AG04449 (cell line): ENCODE results near the gene SMIM22.

Experiments used
- CTCF ChIA-PET: fragments of 350-600 bp; formaldehyde crosslinking; extraction: SDS; loops from one replicate; lab custom pipeline; 2021; ENCODE audit warnings: antibody characterized with exemption; lab: Yijun Ruan, JAX
- POLR2A ChIA-PET: fragments of 400-600, 350-600 bp; formaldehyde crosslinking; extraction: SDS; loops from one replicate; lab custom pipeline; 2020; ENCODE audit warnings: antibody characterized with exemption, inconsistent platforms; lab: Yijun Ruan, JAX
- DNase-seq: peaks from one replicate; pipeline ENCODE4 v3.0.0-alpha.2; 2010; ENCODE audit warnings: low read depth, low spot score
- H3K4me3 ChIP-seq: 2 replicates; pipeline ENCODE4 v1.5.1; 2011; ENCODE audit warnings: low read depth, mild to moderate bottlenecking, control low read depth, low read length
- CTCF ChIP-seq: IDR thresholded peaks from one replicate; pipeline ENCODE4 v1.5.1; 2011; ENCODE audit warnings: mild to moderate bottlenecking, moderate library complexity, low read length, control low read depth, inconsistent platforms; ENCODE audit not compliant: insufficient read depth; ENCODE audit errors: missing control alignments

SMIM22 gene

GRCh38 chr16:4785758-4786433, 9.3 kb upstream of the SMIM22 start:
- ChIA-PET POLR2A (interaction anchor here (1.0 kb wide), 1 partner anchor 17 kb away, joined by 3 read pairs; the partner anchor contains the start of gene ROGDI), CTCF (no interaction called here)
- H3K4me3 ChIP-seq = no peak overlapping the region
- DNase-seq = no peak
- no peak for TF ChIP-seq CTCF

- ChIA-PET POLR2A (no interaction called here), CTCF (no interaction called here)
- H3K4me3 ChIP-seq = no peak overlapping the region
- TF ChIP-seq CTCF = no peak
- no peak for DNase-seq
These were observed 8.1 kb upstream of the SMIM22 start for GRCh38 chr16:4787068-4787467.

GRCh38 chr16:4787627-4788482, 7.3 kb upstream of the SMIM22 start, which contains the start of gene SEPTIN12:
TSS of gene SEPTIN12 (minus strand) at chr16:4788345. CDS start at chr16:4787645, 700 bp downstream.
- H3K4me3 ChIP-seq = no peak within 1 kb of the TSS
- CTCF ChIA-PET = no interaction called here
- no peak for DNase-seq
- no peak for TF ChIP-seq CTCF
- POLR2A ChIA-PET = no interaction called here

- no peak for TF ChIP-seq CTCF
- ChIA-PET POLR2A (no interaction called here), CTCF (no interaction called here)
- H3K4me3 ChIP-seq = no peak overlapping the region
- no peak for DNase-seq
These were observed 6.7 kb upstream of the SMIM22 start for GRCh38 chr16:4788489-4788889.

- TF ChIP-seq CTCF = no peak
- H3K4me3 ChIP-seq = no peak overlapping the region
- no peak for DNase-seq
- ChIA-PET POLR2A (no interaction called here), CTCF (no interaction called here)
These were observed 6.3 kb upstream of the SMIM22 start for GRCh38 chr16:4788910-4789309.

GRCh38 chr16:4790261-4790660, 4.9 kb upstream of the SMIM22 start:
- no peak for TF ChIP-seq CTCF
- ChIA-PET POLR2A (no interaction called here), CTCF (no interaction called here)
- H3K4me3 ChIP-seq = no peak overlapping the region
- DNase-seq = no peak
